T47D (cell line): ENCODE data around the gene SNX1.
A peak's percentile ranks its signal among the peaks of the same experiment; 100 is the strongest.
"Not testable (repeated sequence)": the region's sequence is repeated elsewhere in the genome, so short reads cannot be mapped to it uniquely, and the experiment has no call there.

Source experiments
- DNase-seq, 2 experiments: peaks; one replicate each; pipeline versions ENCODE4 v3.0.0 to v3.0.0-alpha.2; 2011 to 2012; ENCODE audit warnings: low read depth in 1 of 2, low spot score in 1 of 2
- JUND ChIP-seq: IDR thresholded peaks from 2 replicates; pipeline ENCODE4 v1.6.1; 2012; ENCODE audit warnings: low read depth
- in situ Hi-C: cut with HindIII; loops from 2 replicates; pipeline ENCODE4 v1.10.0; 2016; ENCODE audit warnings: low sequenced_read_pairs, low pct_unique_long_range_greater_than_20kb

The SNX1 gene

GRCh38 chr15:64092075-64092820, 3.5 kb upstream of the SNX1 start:
- in situ Hi-C loops, result no loop called here
- DNase-seq, result no peak
- TF ChIP-seq JUND, result no peak

GRCh38 chr15:64092864-64093626, 2.7 kb upstream of the SNX1 start:
- DNase-seq, result peak in 1 of 2 experiments; percentile 64
- in situ Hi-C loops, result no loop called here
- no peak for TF ChIP-seq JUND

DNA sequence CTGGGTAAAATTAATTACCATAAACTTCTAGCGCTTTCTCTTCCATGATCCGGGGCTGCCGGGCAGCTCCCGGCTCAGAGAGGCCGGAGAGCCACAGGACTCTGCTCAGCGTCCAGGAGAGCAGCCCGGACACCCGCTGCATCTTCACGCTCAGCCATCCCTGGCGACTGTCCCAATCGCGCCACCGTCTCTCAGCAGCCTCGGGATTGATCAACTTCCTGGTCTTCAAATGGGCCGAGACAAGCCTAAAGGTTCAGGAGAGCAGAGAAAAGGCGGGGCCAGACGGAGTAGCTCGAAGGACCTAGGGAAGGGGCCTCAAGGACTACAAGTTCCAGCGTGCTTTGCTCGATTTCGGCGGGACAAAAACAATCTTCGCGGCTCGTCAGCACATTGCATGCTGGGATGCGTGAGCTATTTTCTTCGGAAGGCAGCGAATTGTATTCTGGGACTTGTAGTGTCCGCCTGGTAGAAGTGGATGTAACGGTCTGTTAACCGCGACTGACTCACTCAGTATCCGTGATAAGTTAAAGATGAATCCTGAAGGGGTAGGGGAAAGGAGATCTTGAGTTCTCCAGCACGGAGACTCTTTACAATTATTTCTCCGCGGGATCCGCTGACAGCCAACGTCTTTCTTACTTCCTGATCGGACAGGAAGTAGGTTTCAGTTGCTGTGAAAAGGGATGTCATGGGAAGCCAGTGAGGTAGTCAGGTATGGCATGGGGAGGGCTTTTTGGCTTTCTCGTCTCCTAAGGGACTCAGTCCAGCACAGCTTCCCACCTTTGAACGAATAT, 2.0 kb upstream of the SNX1 start, which contains the start of gene CIAO2A:
CIAO2A (minus strand) TSS at position 212 of the 791 bp plus-strand sequence; CDS start at position 142, 70 bp downstream.
- peak; percentile 68 to 99 for DNase-seq
- in situ Hi-C loops, result no loop called here
- no peak for TF ChIP-seq JUND

DNA sequence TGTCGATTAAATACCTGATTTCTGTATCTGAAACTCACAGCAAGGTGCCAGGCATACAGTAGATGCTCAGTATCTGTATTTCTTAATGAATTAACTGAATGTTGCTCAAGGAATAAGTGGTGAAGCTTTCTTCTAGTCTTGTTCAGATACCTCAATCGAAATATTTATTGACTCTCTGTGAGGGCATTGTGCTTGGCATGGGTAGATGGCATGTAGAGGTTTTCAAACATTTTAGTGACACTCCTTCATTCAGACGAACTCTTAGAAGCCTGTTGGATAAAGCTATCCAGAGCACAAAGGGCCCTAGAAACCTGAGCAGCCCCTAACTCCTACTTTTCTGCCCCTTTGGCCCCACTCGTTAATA, 369 bp upstream of the SNX1 start:
- no peak for DNase-seq
- no peak for TF ChIP-seq JUND
- in situ Hi-C loops, result no loop called here

DNA sequence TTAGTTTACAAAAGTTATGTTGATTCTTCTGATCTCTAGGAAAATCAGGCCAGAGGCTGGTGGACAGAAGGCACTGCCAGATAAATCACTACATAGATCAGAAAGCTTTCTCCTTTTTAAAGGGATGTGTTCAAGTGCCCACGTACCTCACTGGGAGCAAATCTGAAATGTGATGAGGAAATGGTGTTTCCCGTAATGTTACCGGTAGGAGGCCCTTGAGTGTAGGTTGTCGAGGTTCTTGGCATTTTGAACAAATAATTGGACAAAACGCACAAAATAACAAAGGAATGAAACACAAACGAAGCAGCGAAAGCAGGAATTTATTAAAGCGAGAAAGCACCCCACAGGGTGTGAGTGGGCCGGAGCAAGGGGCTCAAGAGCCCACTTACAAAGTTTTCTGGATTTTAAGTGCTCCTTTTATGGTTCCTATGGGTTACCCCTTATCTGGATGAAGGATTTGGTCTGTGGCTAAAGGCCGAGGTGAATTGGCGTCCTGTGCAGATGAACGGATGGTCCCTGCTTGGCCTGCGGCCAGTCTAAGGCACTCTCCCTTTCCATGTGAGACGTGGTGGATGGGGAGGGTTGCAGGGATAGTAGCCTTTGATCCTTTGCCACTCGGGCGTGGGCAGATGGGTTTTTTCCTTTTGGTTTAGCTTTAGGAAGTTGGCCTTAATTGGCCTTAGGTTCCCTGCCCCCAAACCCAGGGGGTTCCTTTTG, 1.0 kb downstream of the SNX1 start:
- DNase-seq, result peak in 1 of 2 experiments; percentile 33
- in situ Hi-C loops, result no loop called here
- no peak for TF ChIP-seq JUND

GRCh38 chr15:64099379-64099778, 3.6 kb downstream of the SNX1 start:
- in situ Hi-C loops, result no loop called here
- TF ChIP-seq JUND, result no peak
- no peak for DNase-seq

DNA sequence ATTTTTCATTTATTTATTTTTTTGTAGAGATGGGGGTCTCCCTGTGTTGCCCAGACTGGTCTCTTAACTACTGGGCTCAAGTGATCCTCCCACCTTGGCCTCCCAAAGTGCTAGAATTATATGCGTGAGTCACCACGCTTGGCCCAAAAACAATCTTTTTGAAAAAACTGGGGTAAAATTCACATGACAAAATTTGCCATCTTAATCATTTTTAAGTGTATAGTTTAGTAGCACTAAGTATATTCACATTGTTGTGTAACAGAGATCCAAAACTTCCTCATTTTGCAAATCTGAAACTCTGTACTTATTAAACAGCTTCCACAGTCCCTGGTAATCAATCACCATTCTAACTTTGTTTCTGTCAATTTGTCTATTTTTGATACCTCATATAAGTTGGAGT, 5.2 kb downstream of the SNX1 start:
- no peak for TF ChIP-seq JUND
- no peak for DNase-seq
- in situ Hi-C loops, result no loop called here

- no peak for DNase-seq
- TF ChIP-seq JUND, result no peak
- in situ Hi-C loops, result no loop called here
Observed at GRCh38 chr15:64102497-64102896, 6.7 kb downstream of the SNX1 start.

DNA sequence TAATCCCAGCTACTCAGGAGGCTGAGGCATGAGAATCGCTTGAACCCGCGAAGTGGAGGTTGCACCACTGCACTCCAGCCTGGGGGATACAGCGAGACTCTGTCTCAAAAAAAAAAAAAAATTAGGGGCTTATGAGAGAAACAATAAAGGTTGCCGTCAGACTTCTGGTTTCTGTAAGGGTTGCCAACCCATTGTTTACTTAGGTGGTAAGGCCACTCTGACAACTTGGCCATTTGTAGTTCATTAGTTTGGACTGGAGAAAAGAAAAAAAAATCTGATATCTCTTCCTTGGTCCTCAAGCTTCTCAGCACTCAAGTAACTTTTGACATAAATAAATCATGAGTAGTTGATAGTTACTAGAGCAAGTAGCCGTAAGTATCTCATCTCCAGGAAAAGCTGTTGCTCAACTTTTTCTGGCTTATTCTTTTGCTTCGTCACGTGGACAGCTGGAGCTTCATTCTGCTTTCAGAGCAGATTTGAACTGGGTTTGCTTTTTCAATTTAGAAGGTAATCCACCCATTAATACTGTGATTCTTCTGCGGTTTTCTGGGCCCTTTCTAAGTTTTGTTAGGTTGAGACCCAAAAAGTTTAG, 9.4 kb downstream of the SNX1 start:
- no peak for TF ChIP-seq JUND
- DNase-seq, result no peak
- in situ Hi-C loops, result no loop called here

DNA sequence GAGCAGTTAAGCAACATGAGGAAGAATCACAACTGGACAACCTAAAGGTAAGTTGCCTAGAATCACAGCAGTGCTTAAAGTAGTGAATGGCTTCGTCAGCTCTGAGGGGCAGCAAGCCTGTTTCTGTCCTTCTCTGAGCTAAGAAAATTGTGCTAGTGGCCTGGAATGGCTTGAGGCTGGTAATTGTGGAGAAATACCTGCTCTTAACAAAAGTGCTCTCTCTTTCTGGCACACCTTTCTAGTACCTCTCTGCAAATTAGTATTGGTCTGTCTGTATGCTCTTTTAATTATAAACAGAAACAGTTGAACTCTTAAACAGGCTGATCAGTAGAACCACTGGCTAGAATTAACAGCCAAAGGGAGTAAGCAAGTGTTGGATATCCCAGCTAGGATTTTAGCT, 11.6 kb downstream of the SNX1 start:
- no peak for TF ChIP-seq JUND
- no peak for DNase-seq
- in situ Hi-C loops, result no loop called here

DNA sequence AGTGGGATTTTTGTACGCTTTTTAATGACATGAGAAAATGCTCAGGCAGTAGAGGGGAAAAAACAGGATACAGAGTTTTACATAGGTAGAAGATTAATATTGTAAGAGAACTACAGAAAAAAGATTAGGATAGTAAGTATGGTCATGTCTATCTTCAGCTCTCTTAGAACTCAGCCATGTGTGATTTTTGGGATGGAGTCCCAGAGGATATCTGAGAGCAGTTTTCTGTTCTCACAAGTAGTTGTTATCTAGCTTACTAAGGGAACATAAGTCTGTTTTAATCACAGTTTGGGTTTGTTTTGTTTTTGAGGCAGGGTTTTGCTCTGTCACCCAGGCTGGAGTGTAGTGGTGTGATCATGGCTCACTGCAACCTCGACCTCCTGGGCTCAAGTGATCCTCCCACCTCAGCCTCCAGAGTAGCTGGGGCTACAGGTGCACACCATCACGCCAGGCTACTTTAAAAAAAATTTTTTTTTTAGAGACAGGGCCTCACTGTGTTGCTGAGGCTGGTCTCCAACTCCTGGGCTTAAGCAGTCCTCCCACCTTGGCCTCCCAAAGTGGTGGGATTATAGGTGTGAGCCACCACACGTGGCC, 14.4 kb downstream of the SNX1 start:
- DNase-seq, in situ Hi-C loops: not testable (repeated sequence)
